ENCODE results near the gene FBXW2. TPM values are rescaled to one million over a fixed set of nuclear protein-coding genes. Genes with fewer than 3 reads are reported as not detected.
A peak's percentile ranks its signal among the peaks of the same experiment; 100 is the strongest.

The FBXW2 gene
- total and polyA plus RNA-seq, 2 donors (not counting 1 experiment from before 2014, with no cell fraction given): 33.5 to 77.5 TPM

DNA sequence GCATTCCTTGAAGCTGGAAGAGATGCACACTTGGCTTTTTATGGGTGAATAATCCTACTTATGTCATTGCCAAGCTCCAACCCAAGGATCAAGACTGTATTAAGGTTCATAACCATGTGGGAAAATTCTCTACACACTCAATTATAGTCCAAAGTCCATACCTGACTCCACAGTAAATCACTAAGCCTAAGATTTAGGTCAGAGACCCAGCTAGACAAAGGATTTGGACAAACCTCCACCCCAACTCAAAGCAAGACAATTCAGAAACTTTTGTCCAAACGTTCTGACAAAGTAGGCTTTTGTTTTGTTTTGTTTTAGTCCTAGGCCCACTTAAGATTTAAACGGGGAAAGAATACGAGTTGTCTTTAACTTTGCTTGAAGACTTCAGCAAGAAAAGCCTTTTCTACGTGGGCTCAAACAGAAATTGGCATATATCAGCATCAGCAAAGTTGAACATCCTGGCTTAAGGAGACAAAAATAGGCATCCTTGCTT lies 80.6 kb downstream of the FBXW2 start:
- Histone ChIP-seq H3K27ac (ENCODE audit: insufficient read depth, low read length) (no peak overlapping the region), H3K79me2 (ENCODE audit: control insufficient read depth, insufficient read depth, low read length) (peaks cover 30% of the 10 kb centered on the region), H3K4me1 (ENCODE audit: control insufficient read depth, extremely low read depth, insufficient read depth, low read length) (peaks cover 26% of the 10 kb centered on the region), H3K4me2 (ENCODE audit: extremely low read depth, insufficient read depth, low read length) (peak overlapping the region; percentile 49), H4K20me1 (ENCODE audit: control insufficient read depth, extremely low read depth, insufficient read depth, low read length) (no peaks in the 10 kb centered on the region), H2AFZ (ENCODE audit: low read length) (no peak overlapping the region), H3K27me3 (ENCODE audit: control insufficient read depth, insufficient read depth, low read length) (no peaks in the 10 kb centered on the region), H3K36me3 (ENCODE audit: control insufficient read depth, insufficient read depth, low read length) (no peaks in the 10 kb centered on the region), H3K4me3 (replicated peaks in 1 of 4; ENCODE audit: control extremely low read depth in 1 of 4, insufficient read depth in 1 of 4, low read depth in 3 of 4, low read length in 4 of 4) (peak overlapping the region; percentile 74 to 84 (median 78)), H3K9me3 (ENCODE audit: control insufficient read depth, insufficient read depth, low read depth, low read length) (no peaks in the 10 kb centered on the region), H3K9ac (ENCODE audit: insufficient read depth, low read length) (no peak overlapping the region)
- no peak for TF ChIP-seq EZH2 (IDR thresholded peaks at IDR 0.05; ENCODE audit: low read length, missing control alignments)
- TF ChIP-seq, protein P1, sequence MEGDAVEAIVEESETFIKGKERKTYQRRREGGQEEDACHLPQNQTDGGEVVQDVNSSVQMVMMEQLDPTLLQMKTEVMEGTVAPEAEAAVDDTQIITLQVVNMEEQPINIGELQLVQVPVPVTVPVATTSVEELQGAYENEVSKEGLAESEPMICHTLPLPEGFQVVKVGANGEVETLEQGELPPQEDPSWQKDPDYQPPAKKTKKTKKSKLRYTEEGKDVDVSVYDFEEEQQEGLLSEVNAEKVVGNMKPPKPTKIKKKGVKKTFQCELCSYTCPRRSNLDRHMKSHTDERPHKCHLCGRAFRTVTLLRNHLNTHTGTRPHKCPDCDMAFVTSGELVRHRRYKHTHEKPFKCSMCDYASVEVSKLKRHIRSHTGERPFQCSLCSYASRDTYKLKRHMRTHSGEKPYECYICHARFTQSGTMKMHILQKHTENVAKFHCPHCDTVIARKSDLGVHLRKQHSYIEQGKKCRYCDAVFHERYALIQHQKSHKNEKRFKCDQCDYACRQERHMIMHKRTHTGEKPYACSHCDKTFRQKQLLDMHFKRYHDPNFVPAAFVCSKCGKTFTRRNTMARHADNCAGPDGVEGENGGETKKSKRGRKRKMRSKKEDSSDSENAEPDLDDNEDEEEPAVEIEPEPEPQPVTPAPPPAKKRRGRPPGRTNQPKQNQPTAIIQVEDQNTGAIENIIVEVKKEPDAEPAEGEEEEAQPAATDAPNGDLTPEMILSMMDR (conservative IDR thresholded peaks at IDR 0.05 in 1 of 2, IDR thresholded peaks at IDR 0.05 in 1 of 2; ENCODE audit: low read depth in 1 of 2, low read length in 2 of 2): no peak
- DNase-seq (ENCODE audit: low read depth in 2 of 2): no peak

DNA sequence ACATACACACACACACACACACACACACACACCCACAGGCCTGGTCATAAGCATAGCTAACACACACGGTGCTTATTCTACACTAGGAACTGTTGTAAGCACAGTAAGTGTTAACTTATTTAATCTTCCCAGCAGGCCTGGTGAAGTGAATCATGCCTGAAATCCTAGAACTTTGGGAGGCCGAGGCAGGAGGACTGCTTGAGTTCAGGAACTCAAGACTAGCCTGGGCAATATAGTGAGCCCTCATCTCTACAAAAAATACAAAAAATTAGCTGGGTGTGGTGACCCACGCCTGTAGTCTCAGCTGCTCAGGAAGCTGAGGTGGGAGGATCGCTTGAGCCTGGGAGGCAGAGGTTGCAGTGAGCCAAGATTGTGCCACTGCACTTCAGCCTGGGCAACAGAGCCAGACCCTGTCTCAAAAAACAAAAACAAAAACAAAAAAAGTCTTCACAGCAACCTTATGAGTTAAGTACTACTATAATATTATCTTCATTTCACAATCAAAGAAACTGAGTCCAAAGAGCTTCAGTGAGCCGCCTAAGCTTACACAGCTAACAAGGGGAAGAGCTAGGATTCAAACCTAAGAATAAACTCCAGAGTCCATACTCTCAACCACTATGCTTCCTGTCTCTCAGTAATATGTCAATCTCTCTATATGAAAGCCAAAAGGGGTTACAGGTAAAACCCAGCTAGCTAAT lies 81.2 kb downstream of the FBXW2 start:
- peak in 1 of 2 donors; percentile 13 for DNase-seq (ENCODE audit: low read depth in 2 of 2)
- H3K9me3 ChIP-seq (ENCODE audit: control insufficient read depth, insufficient read depth, low read depth, low read length): no peaks in the 10 kb centered on the region
- no peak overlapping the region for H3K27ac ChIP-seq (ENCODE audit: insufficient read depth, low read length)
- no peak overlapping the region for H2AFZ ChIP-seq (ENCODE audit: low read length)
- no peaks in the 10 kb centered on the region for H3K27me3 ChIP-seq (ENCODE audit: control insufficient read depth, insufficient read depth, low read length)
- no peak overlapping the region for H3K9ac ChIP-seq (ENCODE audit: insufficient read depth, low read length)
- no peaks in the 10 kb centered on the region for H4K20me1 ChIP-seq (ENCODE audit: control insufficient read depth, extremely low read depth, insufficient read depth, low read length)
- H3K4me3 ChIP-seq (replicated peaks in 1 of 4; ENCODE audit: control extremely low read depth in 1 of 4, insufficient read depth in 1 of 4, low read depth in 3 of 4, low read length in 4 of 4): peak overlapping the region; percentile 74 to 84 (median 78)
- H3K79me2 ChIP-seq (ENCODE audit: control insufficient read depth, insufficient read depth, low read length): peaks cover 30% of the 10 kb centered on the region
- H3K4me2 ChIP-seq (ENCODE audit: extremely low read depth, insufficient read depth, low read length): peak overlapping the region; percentile 49
- H3K4me1 ChIP-seq (ENCODE audit: control insufficient read depth, extremely low read depth, insufficient read depth, low read length): peaks cover 26% of the 10 kb centered on the region
- TF ChIP-seq, protein P1 (conservative IDR thresholded peaks at IDR 0.05 in 1 of 2, IDR thresholded peaks at IDR 0.05 in 1 of 2; ENCODE audit: low read depth in 1 of 2, low read length in 2 of 2): no peak
- no peak for TF ChIP-seq EZH2 (IDR thresholded peaks at IDR 0.05; ENCODE audit: low read length, missing control alignments)
- no peaks in the 10 kb centered on the region for H3K36me3 ChIP-seq (ENCODE audit: control insufficient read depth, insufficient read depth, low read length)

DNA sequence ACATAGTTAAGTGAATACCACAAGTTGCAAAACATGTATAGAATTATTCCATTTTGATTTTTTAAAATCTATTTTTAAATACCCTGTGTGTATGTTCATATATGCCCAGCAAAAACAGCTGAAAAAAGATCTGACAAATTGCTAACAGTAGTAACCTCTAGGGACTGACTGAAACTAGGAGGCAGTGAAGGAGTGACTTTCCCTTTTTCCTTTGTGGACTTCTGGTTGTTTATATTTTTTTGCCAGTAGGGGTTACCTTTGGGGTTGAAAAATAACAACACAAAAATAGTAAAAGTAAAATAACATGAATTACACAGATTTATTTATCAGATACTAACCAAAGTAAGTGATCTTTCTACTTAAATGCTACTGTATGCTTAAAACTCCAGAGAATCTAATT lies 81.9 kb downstream of the FBXW2 start:
- Histone ChIP-seq H3K36me3 (ENCODE audit: control insufficient read depth, insufficient read depth, low read length) (no peaks in the 10 kb centered on the region), H3K4me3 (replicated peaks in 1 of 4; ENCODE audit: control extremely low read depth in 1 of 4, insufficient read depth in 1 of 4, low read depth in 3 of 4, low read length in 4 of 4) (peak overlapping the region in 2 of 4 experiments; percentile 80 to 84), H2AFZ (ENCODE audit: low read length) (no peak overlapping the region), H3K27ac (ENCODE audit: insufficient read depth, low read length) (no peak overlapping the region), H3K27me3 (ENCODE audit: control insufficient read depth, insufficient read depth, low read length) (no peaks in the 10 kb centered on the region), H3K4me2 (ENCODE audit: extremely low read depth, insufficient read depth, low read length) (peak overlapping the region; percentile 82), H3K9me3 (ENCODE audit: control insufficient read depth, insufficient read depth, low read depth, low read length) (no peaks in the 10 kb centered on the region), H4K20me1 (ENCODE audit: control insufficient read depth, extremely low read depth, insufficient read depth, low read length) (no peaks in the 10 kb centered on the region), H3K79me2 (ENCODE audit: control insufficient read depth, insufficient read depth, low read length) (peaks cover 30% of the 10 kb centered on the region), H3K9ac (ENCODE audit: insufficient read depth, low read length) (no peak overlapping the region), H3K4me1 (ENCODE audit: control insufficient read depth, extremely low read depth, insufficient read depth, low read length) (peaks cover 26% of the 10 kb centered on the region)
- DNase-seq (ENCODE audit: low read depth in 2 of 2): peak in 1 of 2 donors; percentile 6
- TF ChIP-seq EZH2 (IDR thresholded peaks at IDR 0.05; ENCODE audit: low read length, missing control alignments): no peak
- TF ChIP-seq, protein P1 (conservative IDR thresholded peaks at IDR 0.05 in 1 of 2, IDR thresholded peaks at IDR 0.05 in 1 of 2; ENCODE audit: low read depth in 1 of 2, low read length in 2 of 2): no peak
